ENCODE data around the gene SLIT3. TPM values are rescaled to one million over a fixed set of nuclear protein-coding genes. Genes with fewer than 3 reads are reported as not detected.

SLIT3 gene
- total RNA-seq, 2 donors from 2014 or later = 6.6 to 6.7 TPM

DNA sequence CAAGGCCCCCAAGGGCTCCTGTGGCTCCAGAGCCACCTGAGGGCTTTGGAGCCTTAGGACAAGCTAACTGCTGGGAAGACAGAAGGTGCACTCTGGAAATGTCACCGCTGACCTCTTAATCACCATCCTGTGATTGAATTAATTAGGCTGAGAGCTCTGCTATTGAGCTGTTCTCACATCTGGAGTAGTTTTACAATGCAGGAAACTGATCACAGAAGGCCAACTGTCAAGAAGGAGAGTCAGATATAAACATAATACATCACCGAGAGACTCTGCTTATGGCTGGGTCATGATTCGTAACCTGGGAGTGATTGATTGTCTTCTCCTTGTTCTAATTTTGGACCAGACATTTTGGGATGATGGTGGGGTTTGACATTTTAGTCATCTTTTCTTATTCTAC lies 226.1 kb downstream of the SLIT3 start:
- DNase-seq (no peak), ATAC-seq (no peak)
- H3K36me3 ChIP-seq (replicated peaks in 1 of 2; ENCODE audit: insufficient read depth in 1 of 2, low read depth in 2 of 2) = no peaks in the 10 kb centered on the region
- 78 to 87% methylated on average over 3 of the region's 3 CpGs for WGBS, 2 donors
- no peaks in the 10 kb centered on the region for H3K27me3 ChIP-seq
- no peaks in the 10 kb centered on the region for H3K9me3 ChIP-seq
- no peak overlapping the region for H3K27ac ChIP-seq
- no peak for TF ChIP-seq POLR2A (IDR thresholded peaks at IDR 0.05)
- TF ChIP-seq, protein P1, sequence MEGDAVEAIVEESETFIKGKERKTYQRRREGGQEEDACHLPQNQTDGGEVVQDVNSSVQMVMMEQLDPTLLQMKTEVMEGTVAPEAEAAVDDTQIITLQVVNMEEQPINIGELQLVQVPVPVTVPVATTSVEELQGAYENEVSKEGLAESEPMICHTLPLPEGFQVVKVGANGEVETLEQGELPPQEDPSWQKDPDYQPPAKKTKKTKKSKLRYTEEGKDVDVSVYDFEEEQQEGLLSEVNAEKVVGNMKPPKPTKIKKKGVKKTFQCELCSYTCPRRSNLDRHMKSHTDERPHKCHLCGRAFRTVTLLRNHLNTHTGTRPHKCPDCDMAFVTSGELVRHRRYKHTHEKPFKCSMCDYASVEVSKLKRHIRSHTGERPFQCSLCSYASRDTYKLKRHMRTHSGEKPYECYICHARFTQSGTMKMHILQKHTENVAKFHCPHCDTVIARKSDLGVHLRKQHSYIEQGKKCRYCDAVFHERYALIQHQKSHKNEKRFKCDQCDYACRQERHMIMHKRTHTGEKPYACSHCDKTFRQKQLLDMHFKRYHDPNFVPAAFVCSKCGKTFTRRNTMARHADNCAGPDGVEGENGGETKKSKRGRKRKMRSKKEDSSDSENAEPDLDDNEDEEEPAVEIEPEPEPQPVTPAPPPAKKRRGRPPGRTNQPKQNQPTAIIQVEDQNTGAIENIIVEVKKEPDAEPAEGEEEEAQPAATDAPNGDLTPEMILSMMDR (IDR thresholded peaks at IDR 0.05) = no peak
- intact Hi-C loops (cut with DNase I) = no loop called here
- H3K4me3 ChIP-seq = no peak overlapping the region
- no peaks in the 10 kb centered on the region for H3K4me1 ChIP-seq

DNA sequence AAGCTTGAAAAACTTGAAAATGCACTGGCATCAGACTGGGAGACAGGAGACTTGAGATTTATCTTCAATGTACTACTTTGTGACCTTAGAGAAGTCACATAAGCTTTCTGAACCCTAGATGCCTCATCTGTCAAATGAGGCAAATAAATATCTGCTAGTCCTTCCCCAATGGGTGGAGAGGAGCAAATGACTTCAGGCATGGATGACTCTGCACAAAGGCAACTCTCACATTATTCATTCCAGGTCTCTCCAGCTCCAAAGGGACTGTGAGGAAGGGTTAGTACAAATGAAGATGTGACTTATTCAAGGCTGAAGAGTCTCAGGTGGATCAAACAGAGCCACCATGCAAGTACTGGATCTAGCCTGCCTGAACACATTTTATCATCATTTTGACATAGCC lies 228.7 kb downstream of the SLIT3 start:
- no peaks in the 10 kb centered on the region for H3K9me3 ChIP-seq
- no peak for ATAC-seq
- no peaks in the 10 kb centered on the region for H3K36me3 ChIP-seq (replicated peaks in 1 of 2; ENCODE audit: insufficient read depth in 1 of 2, low read depth in 2 of 2)
- no peak overlapping the region for H3K27ac ChIP-seq
- no peak overlapping the region for H3K4me3 ChIP-seq
- no peaks in the 10 kb centered on the region for H3K4me1 ChIP-seq
- H3K27me3 ChIP-seq = no peaks in the 10 kb centered on the region
- intact Hi-C loops (cut with DNase I) = no loop called here
- DNase-seq = no peak
- TF ChIP-seq, protein P1 (IDR thresholded peaks at IDR 0.05) = no peak
- TF ChIP-seq POLR2A (IDR thresholded peaks at IDR 0.05) = no peak

DNA sequence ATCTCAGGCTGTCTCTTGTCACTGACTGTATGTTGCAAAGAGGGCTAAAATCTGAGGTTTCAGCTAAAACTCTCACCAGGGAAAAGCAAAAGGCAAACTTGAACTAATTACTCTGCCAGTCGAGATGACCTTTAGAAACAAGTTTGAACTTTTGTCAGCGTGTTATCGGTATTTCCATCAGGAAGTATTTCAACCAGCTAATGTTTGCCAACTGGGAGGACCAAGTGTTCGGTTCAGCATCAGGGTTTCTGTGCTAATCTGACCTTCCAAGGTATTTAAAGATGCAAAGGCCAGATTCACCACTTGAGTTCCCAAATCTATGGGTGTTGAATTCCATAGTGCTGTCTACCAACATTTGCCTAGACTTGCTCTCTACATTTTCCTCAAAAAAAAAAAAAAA lies 230.5 kb downstream of the SLIT3 start:
- Histone ChIP-seq H3K9me3 (no peaks in the 10 kb centered on the region), H3K36me3 (replicated peaks in 1 of 2; ENCODE audit: insufficient read depth in 1 of 2, low read depth in 2 of 2) (no peaks in the 10 kb centered on the region), H3K27ac (no peak overlapping the region), H3K27me3 (no peaks in the 10 kb centered on the region), H3K4me1 (no peaks in the 10 kb centered on the region), H3K4me3 (no peak overlapping the region)
- WGBS, 2 donors = 8 to 18% methylated on average over 4 of the region's 4 CpGs
- ATAC-seq (no peak), DNase-seq (no peak)
- intact Hi-C loops (cut with DNase I) = no loop called here
- no peak for TF ChIP-seq POLR2A (IDR thresholded peaks at IDR 0.05)
- TF ChIP-seq, protein P1 (IDR thresholded peaks at IDR 0.05) = no peak

GRCh38 chr5:169067751-169068173 lies 233.2 kb downstream of the SLIT3 start:
- Histone ChIP-seq H3K9me3 (no peaks in the 10 kb centered on the region), H3K27me3 (no peaks in the 10 kb centered on the region), H3K27ac (no peak overlapping the region), H3K4me1 (no peaks in the 10 kb centered on the region), H3K4me3 (no peak overlapping the region), H3K36me3 (replicated peaks in 1 of 2; ENCODE audit: insufficient read depth in 1 of 2, low read depth in 2 of 2) (no peaks in the 10 kb centered on the region)
- DNase-seq (no peak), ATAC-seq (no peak)
- TF ChIP-seq POLR2A (IDR thresholded peaks at IDR 0.05) = no peak
- 70 to 71% methylated on average over 2 of the region's 2 CpGs for WGBS, 2 donors
- intact Hi-C loops (cut with DNase I) = no loop called here

GRCh38 chr5:169065400-169065799 lies 235.5 kb downstream of the SLIT3 start:
- Histone ChIP-seq H3K9me3 (no peaks in the 10 kb centered on the region), H3K4me1 (no peaks in the 10 kb centered on the region), H3K27me3 (no peaks in the 10 kb centered on the region), H3K27ac (no peak overlapping the region), H3K4me3 (no peak overlapping the region), H3K36me3 (replicated peaks in 1 of 2; ENCODE audit: insufficient read depth in 1 of 2, low read depth in 2 of 2) (no peaks in the 10 kb centered on the region)
- TF ChIP-seq, protein P1 (IDR thresholded peaks at IDR 0.05) = no peak
- TF ChIP-seq POLR2A (IDR thresholded peaks at IDR 0.05) = no peak
- DNase-seq (no peak), ATAC-seq (no peak)
- 57 to 61% methylated on average over 5 of the region's 5 CpGs for WGBS, 2 donors
- intact Hi-C loops (cut with DNase I) = no loop called here
